DND-41 (cell line): ENCODE data around the gene DOCK3.

Source experiments
- EZH2 ChIP-seq: IDR thresholded peaks from 3 replicates; pipeline ENCODE4 v1.6.1; 2012; ENCODE audit warnings: borderline replicate concordance, low read depth, mild to moderate bottlenecking, moderate library complexity, low read length, inconsistent platforms; ENCODE audit not compliant: severe bottlenecking
- TF ChIP-seq, protein P1 (sequence below): IDR thresholded peaks from 2 replicates; pipeline ENCODE4 v1.5.1; 2012; ENCODE audit warnings: borderline replicate concordance, low read length, moderate library complexity, mild to moderate bottlenecking; ENCODE audit not compliant: poor library complexity, severe bottlenecking; ENCODE audit errors: extremely low read depth

DNA sequence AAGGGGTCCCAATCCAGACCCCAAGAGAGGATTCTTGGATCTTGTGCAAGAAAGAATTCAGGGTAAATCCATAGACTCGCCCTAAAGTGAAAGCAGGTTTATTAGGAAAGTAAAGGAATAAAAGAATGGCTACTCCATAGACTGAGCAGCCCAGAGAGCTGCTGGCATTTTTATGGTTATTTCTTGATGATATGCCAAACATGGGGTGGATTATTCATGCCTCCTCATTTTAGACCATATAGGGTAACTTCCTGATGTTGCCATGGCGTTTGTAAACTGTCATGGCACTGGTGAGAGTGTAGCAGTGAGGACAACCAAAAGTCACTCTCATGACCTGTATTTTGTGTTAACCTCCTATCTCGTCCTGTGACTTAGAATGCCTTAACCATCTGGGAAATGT, 142.2 kb downstream of the DOCK3 start:
- TF ChIP-seq, protein P1, sequence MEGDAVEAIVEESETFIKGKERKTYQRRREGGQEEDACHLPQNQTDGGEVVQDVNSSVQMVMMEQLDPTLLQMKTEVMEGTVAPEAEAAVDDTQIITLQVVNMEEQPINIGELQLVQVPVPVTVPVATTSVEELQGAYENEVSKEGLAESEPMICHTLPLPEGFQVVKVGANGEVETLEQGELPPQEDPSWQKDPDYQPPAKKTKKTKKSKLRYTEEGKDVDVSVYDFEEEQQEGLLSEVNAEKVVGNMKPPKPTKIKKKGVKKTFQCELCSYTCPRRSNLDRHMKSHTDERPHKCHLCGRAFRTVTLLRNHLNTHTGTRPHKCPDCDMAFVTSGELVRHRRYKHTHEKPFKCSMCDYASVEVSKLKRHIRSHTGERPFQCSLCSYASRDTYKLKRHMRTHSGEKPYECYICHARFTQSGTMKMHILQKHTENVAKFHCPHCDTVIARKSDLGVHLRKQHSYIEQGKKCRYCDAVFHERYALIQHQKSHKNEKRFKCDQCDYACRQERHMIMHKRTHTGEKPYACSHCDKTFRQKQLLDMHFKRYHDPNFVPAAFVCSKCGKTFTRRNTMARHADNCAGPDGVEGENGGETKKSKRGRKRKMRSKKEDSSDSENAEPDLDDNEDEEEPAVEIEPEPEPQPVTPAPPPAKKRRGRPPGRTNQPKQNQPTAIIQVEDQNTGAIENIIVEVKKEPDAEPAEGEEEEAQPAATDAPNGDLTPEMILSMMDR, result no peak
- no peak for TF ChIP-seq EZH2
